GM21619 (cell line): ENCODE measurements around the gene TRIM25.

Source experiments
- ATAC-seq: cut with Tn5 transposase; IDR thresholded peaks from one replicate; pipeline ENCODE4 v1.9.1; 2021; ENCODE audit not compliant: unreplicated experiment

Gene TRIM25

GRCh38 chr17:56896217-56896967 is 17.5 kb downstream of the TRIM25 start:
- ATAC-seq = no peak

GRCh38 chr17:56894859-56895455 is 18.9 kb downstream of the TRIM25 start:
- ATAC-seq = no peak

- no peak for ATAC-seq
These were observed 20.3 kb downstream of the TRIM25 start for GRCh38 chr17:56893503-56893902.

- no peak for ATAC-seq
These were observed 21.5 kb downstream of the TRIM25 start for GRCh38 chr17:56892333-56892732.

GRCh38 chr17:56891751-56892150 is 22.1 kb downstream of the TRIM25 start:
- ATAC-seq = no peak

GRCh38 chr17:56890906-56891674 is 22.8 kb downstream of the TRIM25 start:
- no peak for ATAC-seq

GRCh38 chr17:56890390-56890789 is 23.5 kb downstream of the TRIM25 start:
- no peak for ATAC-seq

- ATAC-seq = no peak
These were observed 26.0 kb downstream of the TRIM25 start for GRCh38 chr17:56887552-56888467.

GRCh38 chr17:56887105-56887504 is 26.7 kb downstream of the TRIM25 start:
- no peak for ATAC-seq

GRCh38 chr17:56886288-56886731 is 27.5 kb downstream of the TRIM25 start:
- no peak for ATAC-seq

GRCh38 chr17:56885312-56885657 is 28.6 kb downstream of the TRIM25 start:
- ATAC-seq = no peak

GRCh38 chr17:56884483-56885311 is 29.2 kb downstream of the TRIM25 start:
- ATAC-seq = no peak

GRCh38 chr17:56883616-56884015 is 30.2 kb downstream of the TRIM25 start:
- no peak for ATAC-seq

- ATAC-seq = no peak
These were observed 32.1 kb downstream of the TRIM25 start for GRCh38 chr17:56881685-56882295.

GRCh38 chr17:56880571-56880970 is 33.3 kb downstream of the TRIM25 start:
- ATAC-seq = no peak

- ATAC-seq = no peak
These were observed 33.7 kb downstream of the TRIM25 start for GRCh38 chr17:56880133-56880532.

- ATAC-seq = no peak
These were observed 34.6 kb downstream of the TRIM25 start for GRCh38 chr17:56879280-56879679.

- ATAC-seq = no peak
These were observed 37.1 kb downstream of the TRIM25 start for GRCh38 chr17:56876766-56877179.

GRCh38 chr17:56870081-56870651 is 43.7 kb downstream of the TRIM25 start:
- ATAC-seq = no peak
